Thymus (tissue), 11 donors: ENCODE measurements around the gene LAG3. TPM values are rescaled to one million over a fixed set of nuclear protein-coding genes. Genes with fewer than 3 reads are reported as not detected.

Source experiments
- DNase-seq, 9 donors: peaks; one replicate each; pipeline ENCODE4 v3.0.0-alpha.2; 2013; ENCODE audit warnings: low spot score in 9 of 9, low read depth in 6 of 9, missing footprints in 1 of 9
- H3K27ac ChIP-seq, 2 donors: one replicate each; pipeline ENCODE4 v1.5.1; 2013; ENCODE audit warnings: control low read depth in 1 of 2, low read depth in 1 of 2, low read length in 1 of 2, mild to moderate bottlenecking in 1 of 2, moderate library complexity in 1 of 2
- H3K27me3 ChIP-seq, 2 donors: one replicate each; pipeline ENCODE4 v1.5.1; 2013; ENCODE audit warnings: low read length in 1 of 2; ENCODE audit not compliant: control insufficient read depth in 2 of 2, insufficient read depth in 1 of 2
- H3K36me3 ChIP-seq, 2 donors: one replicate each; pipeline ENCODE4 v1.5.1; 2013; ENCODE audit warnings: low read length in 1 of 2, mild to moderate bottlenecking in 1 of 2, moderate library complexity in 1 of 2; ENCODE audit not compliant: control insufficient read depth in 2 of 2, insufficient read depth in 2 of 2
- H3K4me1 ChIP-seq, 2 donors: one replicate each; pipeline ENCODE4 v1.5.1; 2013; ENCODE audit warnings: low read length in 2 of 2; ENCODE audit not compliant: control insufficient read depth in 2 of 2, insufficient read depth in 2 of 2
- H3K4me3 ChIP-seq, 2 donors: one replicate each; pipeline ENCODE4 v1.5.1; 2013; ENCODE audit warnings: low read length in 2 of 2, control low read depth in 1 of 2, mild to moderate bottlenecking in 1 of 2
- H3K9me3 ChIP-seq, 2 donors: one replicate each; pipeline ENCODE4 v1.5.1; 2013; ENCODE audit warnings: low read length in 1 of 2, mild to moderate bottlenecking in 1 of 2; ENCODE audit not compliant: control insufficient read depth in 2 of 2, insufficient read depth in 1 of 2
- WGBS: extraction: QIAGEN DNeasy Blood & Tissue Kit; methylation state at CpG from one replicate; pipeline ENCODE4 v1.1.7; 2013; 5-methylcytosine and 5-hydroxymethylcytosine counted together
- polyA plus RNA-seq: library from polyadenylated mRNA; stranded (reverse); fragments of 200-250 nt; gene quantifications from one replicate; pipeline ENCODE4 v1.2.3, GENCODE V29; 2013
- total RNA-seq: library from RNA; stranded (reverse); fragments of 120-200 nt; gene quantifications from one replicate; pipeline ENCODE4 v1.2.4, GENCODE V29; 2013
- donor health status: healthy.

The LAG3 gene
- total and polyA plus RNA-seq, 2 donors = 1.5 to 4.8 TPM

DNA sequence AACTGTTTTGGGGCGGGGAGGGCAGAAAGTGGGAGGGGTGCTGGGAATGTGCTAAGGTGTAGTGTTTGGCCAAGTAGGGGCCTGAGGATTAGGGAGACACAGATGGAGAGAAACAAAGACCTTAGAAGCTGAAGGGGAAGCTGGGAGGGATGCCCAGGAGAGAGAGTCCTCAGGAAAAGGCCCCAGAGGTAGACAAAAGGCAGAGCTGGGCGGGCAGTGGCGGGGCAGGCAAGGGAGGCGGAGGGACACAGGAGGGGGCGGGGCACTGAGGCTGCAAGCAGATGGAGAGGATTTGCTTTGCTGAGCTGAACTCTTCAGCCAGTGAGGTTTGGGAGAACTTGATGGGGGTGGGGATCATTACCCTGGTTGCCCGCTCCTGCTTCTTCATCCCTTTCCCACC, 3.3 kb upstream of the LAG3 start:
- Histone ChIP-seq H3K36me3 (no peaks in the 10 kb centered on the region), H3K4me3 (no peak overlapping the region), H3K4me1 (peaks cover 44 to 80% of the 10 kb centered on the region in 2 donors), H3K27me3 (peaks cover 29 to 94% of the 10 kb centered on the region in 2 donors), H3K9me3 (peaks cover 0 to 3% of the 10 kb centered on the region in 2 donors), H3K27ac (no peak overlapping the region)
- 94% methylated on average over 6 of the region's 6 CpGs for WGBS
- DNase-seq = no peak

DNA sequence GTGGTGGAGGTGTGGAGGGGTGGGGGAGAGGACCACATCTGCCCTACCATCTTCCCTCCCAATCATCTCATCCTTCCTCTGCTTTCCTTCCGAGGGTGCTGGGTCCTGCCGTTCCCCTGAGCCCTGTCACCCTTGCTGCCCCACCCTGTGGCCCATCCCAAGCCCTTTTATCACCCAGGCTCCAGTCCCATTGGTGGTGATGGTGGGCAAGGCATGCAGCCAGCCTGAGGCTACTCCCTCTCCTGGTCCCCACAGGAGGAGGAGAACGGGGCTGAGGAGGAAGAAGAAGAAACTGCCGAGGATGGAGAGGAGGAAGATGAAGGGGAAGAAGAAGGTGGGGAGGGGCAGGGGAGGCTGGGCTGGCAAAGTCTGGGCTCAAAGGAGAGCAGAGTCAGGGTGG, 2.7 kb upstream of the LAG3 start:
- Histone ChIP-seq H3K27ac (no peak overlapping the region), H3K27me3 (peaks cover 32 to 94% of the 10 kb centered on the region in 2 donors), H3K4me1 (peaks cover 39 to 80% of the 10 kb centered on the region in 2 donors), H3K4me3 (no peak overlapping the region), H3K36me3 (no peaks in the 10 kb centered on the region), H3K9me3 (peaks cover 0 to 3% of the 10 kb centered on the region in 2 donors)
- no peak for DNase-seq
- WGBS = 83% methylated on average over 4 of the region's 4 CpGs

DNA sequence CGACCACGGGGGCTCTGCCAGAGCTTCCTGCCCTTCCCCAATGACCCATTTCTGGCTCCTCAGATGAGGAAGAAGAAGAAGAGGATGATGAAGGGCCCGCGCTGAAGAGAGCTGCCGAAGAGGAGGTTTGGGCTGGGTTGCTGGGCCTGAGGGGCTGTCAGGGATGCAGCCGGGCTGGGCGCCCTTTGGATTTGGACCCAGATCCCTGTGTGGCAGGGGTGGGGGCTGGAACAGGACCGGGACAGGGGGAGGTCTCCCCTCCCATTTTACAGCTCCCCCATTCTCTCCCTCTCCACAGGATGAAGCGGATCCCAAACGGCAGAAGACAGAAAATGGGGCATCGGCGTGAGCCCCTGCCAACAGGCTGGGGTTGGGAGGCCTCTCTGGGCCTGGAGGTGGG, 2.2 kb upstream of the LAG3 start:
- Histone ChIP-seq H3K4me3 (no peak overlapping the region), H3K27ac (no peak overlapping the region), H3K27me3 (peaks cover 29 to 94% of the 10 kb centered on the region in 2 donors), H3K9me3 (peaks cover 0 to 3% of the 10 kb centered on the region in 2 donors), H3K36me3 (no peaks in the 10 kb centered on the region), H3K4me1 (peaks cover 37 to 80% of the 10 kb centered on the region in 2 donors)
- 92% methylated on average over 12 of the region's 12 CpGs for WGBS
- no peak for DNase-seq

DNA sequence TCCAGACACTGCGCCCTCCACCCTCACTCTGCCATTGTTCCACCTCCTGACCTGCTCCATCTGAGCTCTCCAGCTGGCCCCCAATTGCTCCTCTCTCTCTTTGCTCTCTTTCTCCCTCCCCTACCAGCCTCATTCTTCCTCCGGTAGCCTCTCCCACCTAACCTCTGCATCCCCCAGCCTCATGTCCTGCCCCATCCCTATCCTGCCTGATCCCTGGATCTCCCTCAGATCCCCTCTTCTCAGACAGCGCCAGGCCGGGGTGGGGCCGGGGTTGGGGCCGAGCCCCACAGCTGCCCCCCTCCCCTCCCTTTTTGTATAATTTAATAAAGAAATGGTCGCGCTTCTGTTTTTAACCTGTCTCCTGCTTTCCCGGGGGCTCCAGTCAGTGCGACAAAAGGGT, 1.7 kb upstream of the LAG3 start:
- no peak overlapping the region for H3K27ac ChIP-seq
- 97% methylated on average over 10 of the region's 10 CpGs for WGBS
- H3K27me3 ChIP-seq = peaks cover 24 to 94% of the 10 kb centered on the region in 2 donors
- no peak overlapping the region for H3K4me3 ChIP-seq
- peaks cover 0 to 3% of the 10 kb centered on the region in 2 donors for H3K9me3 ChIP-seq
- no peaks in the 10 kb centered on the region for H3K36me3 ChIP-seq
- H3K4me1 ChIP-seq = peaks cover 33 to 80% of the 10 kb centered on the region in 2 donors
- no peak for DNase-seq

DNA sequence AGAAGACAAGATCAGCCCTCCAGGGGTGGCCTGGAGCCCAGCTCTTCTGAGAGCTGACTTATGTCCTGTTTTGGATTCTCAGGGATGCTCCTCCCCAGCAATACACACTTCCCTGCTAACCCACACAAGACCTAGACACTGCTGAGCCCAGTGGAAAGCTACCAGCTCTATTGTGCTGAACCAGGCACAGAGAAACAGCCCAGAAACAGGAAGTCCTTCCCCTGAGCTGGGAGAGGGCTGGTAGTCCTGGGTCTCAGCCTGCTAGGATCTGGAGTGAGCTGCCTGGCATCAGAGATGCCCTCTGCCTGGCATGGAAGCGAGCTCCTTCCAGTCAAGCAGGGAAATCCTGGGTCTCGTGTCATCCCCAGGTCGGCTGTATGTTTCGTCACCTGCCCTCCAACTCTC, 1.2 kb upstream of the LAG3 start:
- H3K4me3 ChIP-seq = no peak overlapping the region
- peaks cover 0 to 3% of the 10 kb centered on the region in 2 donors for H3K9me3 ChIP-seq
- H3K27me3 ChIP-seq = peaks cover 20 to 94% of the 10 kb centered on the region in 2 donors
- WGBS = 91% methylated on average over 4 of the region's 4 CpGs
- peaks cover 30 to 78% of the 10 kb centered on the region in 2 donors for H3K4me1 ChIP-seq
- DNase-seq = no peak
- H3K27ac ChIP-seq = no peak overlapping the region
- H3K36me3 ChIP-seq = no peaks in the 10 kb centered on the region

DNA sequence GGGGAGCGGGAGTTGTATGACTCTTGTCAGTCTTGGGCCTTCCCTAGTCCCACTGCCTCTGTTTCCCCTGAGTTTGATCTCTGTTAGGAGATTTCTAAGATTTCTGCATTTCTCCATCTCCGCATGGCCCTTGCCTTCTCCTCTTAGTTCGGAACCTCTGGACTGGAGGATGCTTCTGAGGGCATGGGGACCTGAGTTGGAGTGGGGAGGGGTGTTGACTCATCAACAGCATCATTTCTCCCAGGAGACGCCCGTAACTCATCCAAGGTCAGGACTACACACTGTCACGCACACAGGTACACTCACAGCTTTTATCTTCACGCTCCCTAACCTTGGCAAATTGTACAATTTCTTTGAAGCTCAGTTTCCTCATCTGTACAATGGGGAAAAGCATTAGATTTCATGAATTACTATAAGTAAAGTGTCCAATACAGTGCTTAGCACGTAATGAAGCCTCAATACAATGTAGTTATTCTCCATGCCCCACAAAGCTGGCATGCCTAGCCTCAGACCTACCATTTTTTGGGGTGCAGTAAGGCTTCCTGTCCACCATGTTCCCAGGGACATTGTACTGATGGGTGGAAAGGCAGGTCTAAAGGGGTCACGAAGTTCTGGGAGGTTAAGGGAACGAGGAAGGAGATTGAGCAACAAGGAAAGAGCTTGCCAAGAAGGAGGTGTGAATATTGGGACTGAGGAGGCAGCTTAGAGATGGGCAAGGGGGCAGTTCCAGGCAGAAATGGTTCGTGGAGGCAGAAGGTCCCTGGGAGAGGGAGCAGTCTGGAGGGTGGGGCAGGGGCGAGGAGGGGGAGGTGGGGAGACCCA, 600 bp upstream of the LAG3 start:
- DNase-seq = no peak
- Histone ChIP-seq H3K36me3 (no peaks in the 10 kb centered on the region), H3K27me3 (peaks cover 20 to 98% of the 10 kb centered on the region in 2 donors), H3K4me1 (peaks cover 30 to 78% of the 10 kb centered on the region in 2 donors), H3K27ac (no peak overlapping the region), H3K4me3 (no peak overlapping the region), H3K9me3 (peaks cover 0 to 3% of the 10 kb centered on the region in 2 donors)
- 80% methylated on average over 12 of the region's 12 CpGs for WGBS

DNA sequence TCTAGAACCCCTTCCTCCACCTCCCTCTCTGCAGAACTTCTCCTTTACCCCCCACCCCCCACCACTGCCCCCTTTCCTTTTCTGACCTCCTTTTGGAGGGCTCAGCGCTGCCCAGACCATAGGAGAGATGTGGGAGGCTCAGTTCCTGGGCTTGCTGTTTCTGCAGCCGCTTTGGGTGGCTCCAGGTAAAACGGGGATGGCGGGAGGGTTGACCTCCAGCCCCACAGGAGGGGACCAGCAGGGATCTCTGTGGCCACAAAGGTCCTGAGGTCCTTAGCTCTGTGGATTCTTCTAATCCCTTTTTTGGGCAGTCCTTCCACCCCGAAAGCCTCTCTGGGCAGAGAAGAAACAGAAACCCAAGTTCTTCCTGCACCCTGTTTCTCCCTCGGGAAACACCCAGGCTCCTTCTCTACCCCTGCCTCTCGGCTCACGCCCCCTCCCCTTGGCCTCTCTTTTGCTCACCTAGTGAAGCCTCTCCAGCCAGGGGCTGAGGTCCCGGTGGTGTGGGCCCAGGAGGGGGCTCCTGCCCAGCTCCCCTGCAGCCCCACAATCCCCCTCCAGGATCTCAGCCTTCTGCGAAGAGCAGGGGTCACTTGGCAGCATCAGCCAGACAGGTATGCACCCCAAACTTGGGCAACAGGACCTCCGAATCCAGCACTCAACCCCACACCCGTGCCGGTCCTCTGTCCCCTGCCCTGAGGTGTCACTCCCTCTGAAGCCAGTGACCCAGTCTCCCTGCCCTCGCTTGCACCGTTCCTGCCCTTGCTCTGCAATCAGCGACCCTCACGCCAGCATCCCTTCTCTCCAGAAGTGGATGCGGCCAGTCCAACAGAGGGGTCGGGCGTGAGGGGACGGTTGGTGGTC, 638 bp downstream of the LAG3 start:
- Histone ChIP-seq H3K27me3 (peaks cover 17 to 99% of the 10 kb centered on the region in 2 donors), H3K27ac (no peak overlapping the region), H3K36me3 (no peaks in the 10 kb centered on the region), H3K4me1 (peaks cover 30 to 79% of the 10 kb centered on the region in 2 donors), H3K4me3 (no peak overlapping the region), H3K9me3 (peaks cover 0 to 2% of the 10 kb centered on the region in 2 donors)
- DNase-seq = no peak
- 84% methylated on average over 21 of the region's 21 CpGs for WGBS

DNA sequence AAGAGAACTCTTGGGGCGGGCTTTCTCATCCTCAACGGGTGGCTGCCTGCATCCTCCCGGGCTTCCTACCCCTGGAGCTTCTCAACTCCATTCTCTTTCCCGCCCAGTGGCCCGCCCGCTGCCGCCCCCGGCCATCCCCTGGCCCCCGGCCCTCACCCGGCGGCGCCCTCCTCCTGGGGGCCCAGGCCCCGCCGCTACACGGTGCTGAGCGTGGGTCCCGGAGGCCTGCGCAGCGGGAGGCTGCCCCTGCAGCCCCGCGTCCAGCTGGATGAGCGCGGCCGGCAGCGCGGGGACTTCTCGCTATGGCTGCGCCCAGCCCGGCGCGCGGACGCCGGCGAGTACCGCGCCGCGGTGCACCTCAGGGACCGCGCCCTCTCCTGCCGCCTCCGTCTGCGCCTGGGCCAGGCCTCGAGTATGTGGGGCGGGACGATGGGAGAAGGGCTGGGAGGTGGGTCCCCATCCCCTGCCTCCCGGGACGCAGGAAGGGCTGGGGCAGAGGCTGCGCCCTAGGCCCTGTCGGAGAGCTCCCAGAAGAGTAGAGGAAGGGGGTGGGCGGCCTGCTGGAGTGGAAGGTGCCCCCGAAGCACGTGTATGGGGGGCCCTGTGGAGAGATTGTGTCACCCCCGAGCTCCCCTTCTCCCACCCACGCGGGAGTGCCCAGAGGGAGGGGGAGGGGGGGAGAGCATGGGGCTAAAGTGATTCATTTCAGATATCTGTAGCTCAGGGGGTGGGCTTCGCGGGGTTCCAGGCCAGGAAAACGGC, 1.5 kb downstream of the LAG3 start:
- no peak overlapping the region for H3K27ac ChIP-seq
- no peaks in the 10 kb centered on the region for H3K9me3 ChIP-seq
- H3K4me1 ChIP-seq = peaks cover 36 to 79% of the 10 kb centered on the region in 2 donors
- peak overlapping the region in 1 of 2 donors; percentile 16 for H3K4me3 ChIP-seq
- DNase-seq = no peak
- 21% methylated on average over 60 of the region's 60 CpGs for WGBS
- H3K36me3 ChIP-seq = no peaks in the 10 kb centered on the region
- H3K27me3 ChIP-seq = peaks cover 17 to 94% of the 10 kb centered on the region in 2 donors
